Fibroblast of skin of left quadriceps (primary cell): Measurements from ENCODE around the gene MRO.
"Not testable (repeated sequence)": the region's sequence is repeated elsewhere in the genome, so short reads cannot be mapped to it uniquely, and the experiment has no call there.

Source experiments
- DNase-seq, 2 experiments: peaks; one replicate each; pipeline ENCODE4 v3.0.0-alpha.2; 2013; ENCODE audit warnings: low read depth in 2 of 2

MRO gene

DNA sequence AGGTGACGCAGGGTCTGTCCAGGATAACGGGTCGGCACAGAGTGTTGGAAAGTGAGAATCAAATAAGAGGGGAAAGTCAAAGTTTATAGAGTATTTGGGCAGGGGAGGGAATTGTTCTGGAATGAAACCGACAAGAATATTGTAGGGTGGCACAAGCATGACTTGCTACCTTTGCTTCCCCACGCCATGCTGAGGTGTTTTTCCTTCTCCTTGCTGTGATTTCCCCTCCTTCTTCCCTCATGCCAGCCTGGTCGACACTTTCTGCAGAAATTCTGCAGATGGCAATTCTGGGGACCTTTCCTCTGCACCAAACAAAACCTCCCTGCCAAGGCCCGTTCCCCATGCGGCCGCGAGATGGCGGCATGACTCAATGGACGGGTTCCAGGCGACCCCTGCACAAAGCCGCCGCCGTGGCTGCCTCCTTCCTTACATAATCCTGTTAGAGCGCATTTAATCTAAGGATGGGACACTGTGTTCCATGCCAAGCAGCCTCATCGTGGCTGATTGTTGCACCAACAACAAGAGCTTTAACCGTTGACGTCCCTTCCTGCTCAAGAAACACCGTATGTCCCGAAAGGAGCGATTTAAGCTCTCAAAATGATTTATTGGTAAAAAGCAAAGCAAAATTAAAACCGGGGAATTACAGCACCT is at the start of gene MRO:
Gene MRO (minus strand): TSS at position 289 of the 651 bp plus-strand sequence. CDS start 10,616 bp downstream, outside the sequence.
- peak; percentile 35 to 39 for DNase-seq

DNA sequence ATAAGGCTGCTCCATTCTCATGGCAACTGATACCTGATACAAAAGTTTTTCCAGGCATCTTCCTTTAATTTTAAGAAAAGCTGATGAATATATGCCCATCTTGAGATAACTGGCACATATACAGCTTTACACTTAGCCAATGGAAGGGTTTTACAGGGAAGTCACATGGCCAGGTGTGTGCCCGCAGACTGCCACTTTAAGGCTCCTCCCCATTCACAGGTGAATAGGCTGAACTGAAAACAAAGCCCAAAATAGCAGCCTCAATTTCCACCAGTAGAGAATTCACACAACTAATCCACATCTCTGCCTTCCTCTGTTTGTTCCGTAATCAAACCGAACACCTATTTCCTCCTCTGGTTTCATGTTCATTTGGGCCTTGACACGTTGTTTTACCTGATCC is 49.3 kb upstream of the MRO start:
- DNase-seq: no peak

- DNase-seq: no peak
Observed at GRCh38 chr18:50866765-50867164, 46.9 kb upstream of the MRO start.

GRCh38 chr18:50863840-50864375 is 44.1 kb upstream of the MRO start:
- no peak for DNase-seq

GRCh38 chr18:50862401-50862800 is 42.6 kb upstream of the MRO start:
- DNase-seq: no peak

- no peak for DNase-seq
Observed at GRCh38 chr18:50861617-50862016, 41.8 kb upstream of the MRO start.

DNA sequence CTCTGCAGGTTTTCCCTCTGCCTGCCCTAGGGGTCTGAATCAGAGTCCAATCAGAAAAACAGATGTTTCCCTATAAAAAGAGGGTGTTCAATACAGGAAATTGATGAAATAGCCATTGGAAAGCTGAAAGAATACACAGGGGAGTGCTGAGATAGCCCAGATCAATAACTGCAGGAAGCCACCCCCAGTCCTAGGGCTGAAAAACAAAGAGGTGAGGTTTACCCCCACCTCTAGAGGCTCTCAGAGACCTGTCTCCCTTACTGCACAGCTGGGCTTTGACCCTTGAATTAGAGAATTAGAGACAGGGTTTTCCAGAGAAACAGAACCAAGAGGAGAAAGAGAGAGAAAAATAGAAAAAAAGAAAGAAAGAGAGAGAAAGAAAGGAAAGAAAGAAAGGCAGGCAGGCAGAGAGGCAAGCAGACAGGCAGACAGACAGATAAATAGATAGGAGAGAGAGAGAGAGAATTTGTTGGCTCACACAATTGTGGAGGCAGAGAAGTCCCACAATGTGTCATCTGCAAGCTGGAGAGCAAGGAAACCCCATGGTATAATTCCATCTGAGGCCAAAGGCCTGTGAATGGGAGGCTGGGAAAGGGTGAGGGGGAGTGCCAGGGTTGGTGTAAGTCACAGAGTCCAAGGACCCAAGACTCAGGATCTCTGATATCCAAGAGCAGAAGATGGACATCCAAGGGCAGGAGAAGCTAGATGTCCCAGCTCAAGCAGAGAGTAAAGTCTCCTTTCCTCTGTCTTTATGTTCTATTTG is 40.2 kb upstream of the MRO start:
- DNase-seq: no peak

DNA sequence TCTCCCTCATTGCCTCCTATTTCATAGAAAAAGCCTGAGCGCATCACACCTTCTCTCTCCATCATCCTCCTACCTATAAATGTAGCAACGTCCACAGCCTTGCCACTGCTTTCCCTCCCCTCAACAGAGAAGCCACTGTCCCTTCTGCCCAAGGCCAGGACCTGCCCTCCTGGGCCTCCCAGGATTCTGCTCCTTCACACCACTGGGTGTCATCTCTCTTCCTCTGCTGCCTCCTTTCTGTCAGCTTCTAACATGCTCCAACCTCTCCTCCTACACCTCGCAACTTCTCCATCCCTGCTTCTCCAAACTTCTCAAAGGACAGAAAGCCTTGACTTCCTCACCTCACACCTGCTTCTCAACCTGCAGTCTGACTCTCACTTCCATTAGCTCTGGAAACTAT is 37.9 kb upstream of the MRO start:
- no peak for DNase-seq

GRCh38 chr18:50857166-50857565 is 37.4 kb upstream of the MRO start:
- not testable (repeated sequence) for DNase-seq

GRCh38 chr18:50855976-50856757 is 36.4 kb upstream of the MRO start:
- DNase-seq: no peak

DNA sequence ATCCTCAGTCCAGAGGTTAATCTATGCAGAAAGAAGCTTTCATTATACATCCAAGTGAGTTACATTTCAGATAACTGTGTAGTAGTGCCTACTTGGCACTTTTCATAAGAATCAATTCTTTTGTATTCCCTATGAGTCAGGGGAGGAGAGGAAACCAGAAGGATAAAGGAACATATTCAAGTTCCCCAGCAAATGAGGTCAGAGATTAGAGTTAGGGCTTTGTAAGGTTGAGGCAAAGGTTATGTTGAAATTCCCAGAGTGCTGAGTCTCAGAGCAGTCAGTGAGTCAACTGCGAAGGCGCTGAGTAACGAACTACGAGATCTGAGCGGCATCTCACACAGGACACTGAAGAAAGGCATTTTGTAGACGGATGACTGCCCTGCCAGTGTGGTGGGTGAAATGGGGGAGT is 34.1 kb upstream of the MRO start:
- DNase-seq: no peak

GRCh38 chr18:50850307-50851065 is 30.7 kb upstream of the MRO start:
- no peak for DNase-seq

DNA sequence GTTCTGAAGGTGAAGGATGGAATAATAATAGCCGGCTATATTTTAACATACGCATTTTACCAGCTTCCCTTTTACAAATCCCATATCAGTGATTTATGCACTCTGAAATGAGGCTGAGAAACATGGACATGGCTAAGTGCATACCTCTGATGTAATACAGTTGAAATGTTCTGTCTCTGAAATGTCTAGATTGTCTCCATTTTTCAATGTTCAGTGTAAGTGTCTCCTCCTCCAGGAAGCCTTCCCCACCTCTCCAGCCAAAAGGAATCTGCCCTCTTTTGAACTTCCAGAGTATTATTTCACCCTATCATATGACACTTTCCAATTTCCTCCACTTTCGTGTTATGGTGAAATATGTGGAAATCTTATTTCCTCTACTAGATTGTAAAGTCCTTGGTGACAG is 29.6 kb upstream of the MRO start:
- no peak for DNase-seq

DNA sequence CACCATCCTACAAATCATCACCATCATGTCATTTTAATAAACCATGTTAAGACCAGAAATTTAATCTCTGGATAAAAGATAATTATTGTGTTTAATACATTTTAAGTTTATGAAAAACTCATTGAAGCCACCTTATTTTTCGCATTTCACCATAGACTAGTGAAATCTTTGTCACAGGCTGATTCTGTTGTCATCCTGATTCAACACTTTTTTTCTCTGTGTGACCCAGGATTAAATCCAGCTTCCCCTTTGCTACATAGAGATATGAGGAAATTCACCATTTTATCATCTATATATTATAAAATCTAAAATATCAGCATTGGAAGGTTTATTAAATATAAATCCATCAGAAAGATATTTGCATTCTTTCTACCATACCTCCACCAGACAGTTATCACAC is 29.2 kb upstream of the MRO start:
- DNase-seq: no peak

- DNase-seq: no peak
Observed at GRCh38 chr18:50848061-50848551, 28.3 kb upstream of the MRO start.

- DNase-seq: no peak
Observed at GRCh38 chr18:50847192-50847591, 27.4 kb upstream of the MRO start.

- DNase-seq: no peak
Observed at GRCh38 chr18:50844960-50845359, 25.1 kb upstream of the MRO start.

- DNase-seq: no peak
Observed at GRCh38 chr18:50844554-50844953, 24.7 kb upstream of the MRO start.

DNA sequence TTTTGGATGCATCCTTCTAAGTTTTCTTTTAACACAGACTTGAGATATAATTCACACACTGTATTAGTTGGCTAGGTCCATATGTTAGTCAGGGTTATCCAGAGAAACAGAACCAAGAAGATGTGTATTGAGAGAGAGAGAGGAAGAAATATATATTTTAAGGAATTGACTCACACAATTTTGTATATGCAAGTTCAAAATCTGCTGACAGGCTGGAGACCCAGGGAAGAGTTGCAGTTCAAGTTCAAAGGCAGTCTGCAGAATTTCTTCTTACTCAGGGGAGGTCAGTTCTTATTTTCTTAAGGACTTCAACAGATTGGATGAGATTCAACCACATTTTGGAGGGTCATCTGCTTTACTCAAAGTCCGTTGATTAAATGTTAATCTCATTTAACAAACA is 23.0 kb upstream of the MRO start:
- DNase-seq: no peak

GRCh38 chr18:50839996-50840395 is 20.2 kb upstream of the MRO start:
- DNase-seq: no peak

DNA sequence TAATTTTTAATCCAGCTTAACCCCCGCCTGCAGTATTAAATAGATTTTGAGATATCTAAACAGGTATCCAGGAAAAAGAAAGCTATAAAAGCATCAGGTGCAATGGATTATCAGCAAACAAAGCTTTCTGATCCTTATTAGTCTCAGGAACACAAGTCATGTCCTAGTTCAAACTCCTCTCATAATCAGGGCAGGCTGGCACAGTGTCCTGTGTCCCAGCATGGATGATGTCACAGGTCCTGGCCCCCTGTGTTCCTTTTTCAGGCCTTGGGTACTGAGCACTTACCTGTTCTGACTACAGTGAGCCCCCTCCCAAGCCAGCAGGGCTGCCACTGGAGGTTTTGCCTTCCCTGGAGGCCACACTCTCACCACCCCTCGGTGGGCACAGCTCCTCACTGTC is 19.5 kb upstream of the MRO start:
- DNase-seq: no peak
